A673 (cell line): ENCODE measurements around the gene SARNP. TPM values are rescaled to one million over a fixed set of nuclear protein-coding genes. Genes with fewer than 3 reads are reported as not detected.

Source experiments
- BruUV-seq: library from RNA; stranded (reverse); fragments of 400-500 nt; replicated peaks from 2 replicates; lab custom pipeline; 2021; lab: Mats Ljungman, UMichigan
- CTCF ChIA-PET: fragments of 300-600 bp; sonication (Branson Sonifier 250); formaldehyde crosslinking; loops from one replicate; lab custom pipeline; 2022; ENCODE audit warnings: antibody characterized with exemption; lab: Charles Lee
- POLR2A ChIA-PET: fragments of 300-600 bp; sonication (Branson Sonifier 250); formaldehyde crosslinking; loops from one replicate; lab custom pipeline; 2022; ENCODE audit warnings: antibody characterized with exemption; ENCODE audit not compliant: low non-redundant PET; lab: Charles Lee
- DNase-seq: peaks from one replicate; pipeline ENCODE4 v3.0.0-alpha.2; 2015; ENCODE audit warnings: low spot score
- H3K27ac ChIP-seq: fragments of 200-600 bp; sonication (generic); 2 replicates; pipeline ENCODE4 v1.5.1; 2016; ENCODE audit warnings: mixed run types, low read depth, mild to moderate bottlenecking, mixed read lengths, antibody characterized with exemption, low read length; ENCODE audit not compliant: poor library complexity, severe bottlenecking
- H3K27me3 ChIP-seq: fragments of 200-600 bp; sonication (generic); replicated peaks from 2 replicates; pipeline ENCODE4 v1.6.1; 2017; ENCODE audit warnings: mixed run types, low read depth, mild to moderate bottlenecking, mixed read lengths, antibody characterized with exemption, low read length; ENCODE audit not compliant: insufficient read depth, poor library complexity
- H3K36me3 ChIP-seq: fragments of 200-600 bp; sonication (generic); 2 replicates; pipeline ENCODE4 v1.6.1; 2016; ENCODE audit warnings: mixed run types, mild to moderate bottlenecking, mixed read lengths, antibody characterized with exemption, low read length; ENCODE audit not compliant: insufficient read depth, poor library complexity, severe bottlenecking
- H3K4me1 ChIP-seq: fragments of 200-600 bp; sonication (generic); 2 replicates; pipeline ENCODE4 v1.6.1; 2017; ENCODE audit warnings: mixed run types, mild to moderate bottlenecking, mixed read lengths, antibody characterized with exemption, low read length; ENCODE audit not compliant: insufficient read depth, poor library complexity, severe bottlenecking
- H3K4me3 ChIP-seq: fragments of 200-600 bp; sonication (generic); 2 replicates; pipeline ENCODE4 v1.5.1; 2016; ENCODE audit warnings: low read depth, mixed run types, mild to moderate bottlenecking, mixed read lengths, low read length; ENCODE audit not compliant: poor library complexity, severe bottlenecking
- H3K9me3 ChIP-seq: fragments of 200-600 bp; sonication (generic); 2 replicates; pipeline ENCODE4 v1.6.1; 2016; ENCODE audit warnings: mixed run types, low read depth, mild to moderate bottlenecking, mixed read lengths, antibody characterized with exemption, low read length; ENCODE audit not compliant: poor library complexity, severe bottlenecking
- EZH2 ChIP-seq: fragments of 200-600 bp; sonication (generic); IDR thresholded peaks from 2 replicates; pipeline ENCODE4 v1.6.1; 2017; ENCODE audit warnings: borderline replicate concordance, low read depth, mild to moderate bottlenecking, mixed read lengths, antibody characterized with exemption, low read length; ENCODE audit not compliant: poor library complexity, severe bottlenecking
- intact Hi-C: fragments of 100-400 bp; cut with micrococcal nuclease; formaldehyde crosslinking; loops from one replicate; pipeline ENCODE4 v1.10.0; 2022; ENCODE audit not compliant: unreplicated experiment
- total RNA-seq: library from RNA; stranded (reverse); gene quantifications from 2 replicates; pipeline ENCODE4 v1.2.3, GENCODE V29; 2021
- TF ChIP-seq, protein P1 (sequence below): fragments of 300-800, 200-600 bp; sonication (generic); conservative IDR thresholded peaks from 2 replicates; pipeline ENCODE4 v1.5.1; 2017; ENCODE audit warnings: low read depth, mild to moderate bottlenecking, antibody characterized with exemption, low read length, moderate library complexity, mixed read lengths

Gene SARNP
- total RNA-seq, 1 experiment from 2014 or later, result 104 TPM

DNA sequence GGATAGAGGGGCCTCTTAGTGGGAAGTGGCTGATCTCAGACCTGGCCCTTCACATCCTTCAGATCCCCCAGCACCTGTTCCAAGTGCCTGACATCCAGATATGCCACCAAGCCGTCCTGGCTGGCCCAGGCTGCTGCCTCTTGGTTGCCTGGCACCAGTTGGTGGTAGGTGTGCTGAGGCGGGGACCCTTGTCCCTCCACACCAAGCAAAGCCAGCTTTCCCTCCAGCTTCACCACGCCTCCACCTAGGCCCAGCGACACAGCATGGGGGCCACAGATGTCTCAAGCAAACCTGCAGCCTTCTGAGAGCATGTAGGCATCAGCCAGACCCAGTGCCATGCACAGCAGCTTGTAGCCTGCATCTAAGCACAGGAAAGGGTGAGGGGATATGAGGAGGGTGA, 85.2 kb downstream of the SARNP start:
- intact Hi-C loops, result no loop called here
- TF ChIP-seq EZH2, result no peak
- TF ChIP-seq, protein P1, sequence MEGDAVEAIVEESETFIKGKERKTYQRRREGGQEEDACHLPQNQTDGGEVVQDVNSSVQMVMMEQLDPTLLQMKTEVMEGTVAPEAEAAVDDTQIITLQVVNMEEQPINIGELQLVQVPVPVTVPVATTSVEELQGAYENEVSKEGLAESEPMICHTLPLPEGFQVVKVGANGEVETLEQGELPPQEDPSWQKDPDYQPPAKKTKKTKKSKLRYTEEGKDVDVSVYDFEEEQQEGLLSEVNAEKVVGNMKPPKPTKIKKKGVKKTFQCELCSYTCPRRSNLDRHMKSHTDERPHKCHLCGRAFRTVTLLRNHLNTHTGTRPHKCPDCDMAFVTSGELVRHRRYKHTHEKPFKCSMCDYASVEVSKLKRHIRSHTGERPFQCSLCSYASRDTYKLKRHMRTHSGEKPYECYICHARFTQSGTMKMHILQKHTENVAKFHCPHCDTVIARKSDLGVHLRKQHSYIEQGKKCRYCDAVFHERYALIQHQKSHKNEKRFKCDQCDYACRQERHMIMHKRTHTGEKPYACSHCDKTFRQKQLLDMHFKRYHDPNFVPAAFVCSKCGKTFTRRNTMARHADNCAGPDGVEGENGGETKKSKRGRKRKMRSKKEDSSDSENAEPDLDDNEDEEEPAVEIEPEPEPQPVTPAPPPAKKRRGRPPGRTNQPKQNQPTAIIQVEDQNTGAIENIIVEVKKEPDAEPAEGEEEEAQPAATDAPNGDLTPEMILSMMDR, result no peak
- BruUV-seq, result no TSS peak
- no peaks in the 10 kb centered on the region for H3K9me3 ChIP-seq
- POLR2A ChIA-PET, result no interaction called here
- no peak overlapping the region for H3K4me3 ChIP-seq
- H3K4me1 ChIP-seq, result peaks cover 17% of the 10 kb centered on the region
- peaks cover 5% of the 10 kb centered on the region for H3K36me3 ChIP-seq
- no peak for DNase-seq
- CTCF ChIA-PET, result no interaction called here
- no peaks in the 10 kb centered on the region for H3K27me3 ChIP-seq
- H3K27ac ChIP-seq, result no peak overlapping the region

DNA sequence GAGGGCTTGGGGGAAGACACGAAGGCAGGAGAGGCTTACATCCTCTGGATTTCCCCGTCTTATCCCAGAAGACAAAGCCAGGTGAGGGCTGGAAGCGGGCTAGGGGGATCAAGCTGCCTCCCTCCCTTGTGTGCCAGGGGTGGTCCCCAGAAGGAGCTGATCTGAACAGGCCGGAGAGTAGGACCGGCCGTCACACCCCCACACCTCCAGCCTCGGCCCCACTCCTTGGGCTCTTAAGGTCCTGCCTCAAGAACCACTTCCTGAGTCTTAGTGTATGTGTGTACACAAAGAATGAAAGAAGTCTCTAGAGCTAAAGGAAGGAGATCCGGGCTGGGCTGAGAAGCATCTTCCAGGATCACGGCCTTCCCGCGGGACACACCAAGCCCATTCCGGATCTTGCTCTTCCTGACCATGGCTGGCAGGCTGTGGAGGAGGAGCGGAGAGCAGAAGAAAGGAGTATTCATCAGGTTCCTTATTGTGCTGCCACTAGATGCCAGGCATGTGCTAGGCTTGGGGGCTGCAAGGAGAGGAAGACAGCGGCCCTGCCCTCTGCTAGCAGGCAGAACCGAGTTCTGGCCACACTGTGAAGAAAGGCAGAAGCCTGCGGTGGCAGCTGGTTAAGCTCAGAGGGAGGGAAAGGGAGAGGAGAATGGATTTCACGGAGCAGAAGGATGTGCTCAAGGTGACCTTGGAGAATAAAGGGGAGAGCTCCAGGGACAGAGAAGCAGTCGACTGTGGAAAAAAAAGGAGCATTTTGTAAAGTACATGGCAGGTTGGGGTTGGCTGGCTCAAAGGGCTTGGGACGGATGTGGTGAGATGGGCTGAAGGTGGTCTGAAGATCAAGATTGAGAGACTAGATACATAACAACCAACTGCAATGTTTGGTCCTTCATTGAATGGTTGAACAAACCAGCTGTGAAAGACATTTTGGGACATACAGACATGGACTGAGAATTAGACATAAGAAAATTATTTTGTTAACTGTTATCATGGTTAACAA, 87.4 kb downstream of the SARNP start:
- no peak for DNase-seq
- intact Hi-C loops, result no loop called here
- Histone ChIP-seq H3K4me3 (peak overlapping the region; percentile 85), H3K36me3 (peaks cover 26% of the 10 kb centered on the region), H3K4me1 (peaks cover 12% of the 10 kb centered on the region), H3K9me3 (no peaks in the 10 kb centered on the region), H3K27me3 (no peaks in the 10 kb centered on the region), H3K27ac (peak overlapping the region; percentile 92)
- ChIA-PET CTCF (interaction anchor here (0.6 to 1.7 kb wide), 3 partner anchors 9 to 73 kb away, joined by 4 to 12 read pairs (median 4); no protein-coding TSS in a partner anchor), POLR2A (no interaction called here)
- BruUV-seq, result TSS peak; percentile 60
- TF ChIP-seq, protein P1, result 0 out of 2 replicates have a peak, but pooled peaks have one; percentile 20
- TF ChIP-seq EZH2, result no peak

DNA sequence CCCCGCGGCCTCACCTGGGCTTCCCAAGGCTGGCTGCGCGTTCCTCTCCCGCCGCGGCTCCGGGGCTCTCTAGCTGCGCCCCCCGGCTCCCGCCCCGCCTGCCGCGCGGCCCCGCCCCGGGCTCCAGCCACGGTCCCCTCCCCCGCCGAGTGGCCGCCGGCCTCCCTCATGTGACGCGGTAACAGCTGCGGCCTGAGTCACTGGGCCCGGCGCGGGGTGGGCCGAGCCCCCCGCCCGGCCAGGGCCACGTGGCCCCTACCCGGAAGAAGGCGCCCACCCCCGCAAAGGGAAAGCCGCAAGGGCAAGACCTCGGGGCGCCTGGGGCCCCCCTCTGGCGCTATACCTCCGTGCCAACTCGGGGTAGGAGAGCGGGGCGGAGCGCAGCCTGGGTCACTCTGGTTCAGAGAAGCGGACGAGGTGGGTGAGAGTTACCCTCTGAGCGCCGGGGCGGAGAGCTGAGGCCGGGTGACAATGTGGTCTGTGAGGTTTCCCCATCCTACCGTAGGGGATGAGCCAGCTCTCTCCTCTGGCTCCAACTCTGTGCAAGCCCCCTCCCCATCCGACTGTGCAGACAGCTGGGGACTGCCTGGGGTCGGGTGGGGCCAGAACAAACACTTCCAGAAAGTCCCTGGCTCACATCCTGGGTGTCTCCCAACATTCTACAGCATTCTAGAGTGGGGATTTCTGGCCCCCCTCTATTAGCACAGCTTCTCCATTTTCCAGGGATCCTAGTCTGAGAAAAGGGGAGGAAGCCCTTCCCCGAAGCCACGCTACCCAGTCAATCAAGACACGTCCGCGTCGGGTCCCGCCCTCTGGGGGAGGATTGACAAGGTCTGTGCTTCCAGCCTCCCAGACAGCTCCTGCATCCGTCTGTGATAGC, 88.3 kb downstream of the SARNP start, which contains the start of gene CD63:
Gene CD63 (minus strand): TSS at position 71 of the 880 bp plus-strand sequence. CDS start 668 bp downstream, outside the sequence.
- no peaks in the 10 kb centered on the region for H3K9me3 ChIP-seq
- H3K27me3 ChIP-seq, result no peaks in the 10 kb centered on the region
- intact Hi-C loops, result no loop called here
- CTCF ChIA-PET, result interaction anchor here (1.0 to 1.7 kb wide), 2 partner anchors 9 to 72 kb away, joined by 4 read pairs; no protein-coding TSS in a partner anchor
- peaks cover 16% of the 10 kb centered on the region for H3K4me1 ChIP-seq
- no peak for TF ChIP-seq EZH2
- TF ChIP-seq, protein P1, result no peak
- H3K4me3 ChIP-seq, result peak within 1 kb of the TSS; percentile 85
- POLR2A ChIA-PET, result no interaction called here
- peak; percentile 94 for DNase-seq
- no TSS peak for BruUV-seq
- H3K36me3 ChIP-seq, result peaks cover 31% of the 10 kb centered on the region
- peak within 1 kb of the TSS; percentile 92 for H3K27ac ChIP-seq
